ENCODE results near the gene UGT3A2. TPM values are rescaled to one million over a fixed set of nuclear protein-coding genes. Genes with fewer than 3 reads are reported as not detected.

UGT3A2 gene
- total RNA-seq, 1 donor from 2014 or later, result 0.86 TPM

GRCh38 chr5:36033047-36033446 is 33.6 kb downstream of the UGT3A2 start:
- Histone ChIP-seq H4K20me1 (ENCODE audit: insufficient read depth, low read length) (no peaks in the 10 kb centered on the region), H3K9me3 (ENCODE audit: insufficient read depth, low read depth, low read length) (no peaks in the 10 kb centered on the region), H3K4me3 (ENCODE audit: insufficient read depth, low read depth, low read length) (no peak overlapping the region), H3K27me3 (ENCODE audit: insufficient read depth, low read length) (no peaks in the 10 kb centered on the region), H3K27ac (ENCODE audit: low read depth, low read length) (no peak overlapping the region), H3K9ac (ENCODE audit: low read length) (no peak overlapping the region), H3K4me2 (ENCODE audit: low read length) (no peak overlapping the region), H3K36me3 (ENCODE audit: insufficient read depth, low read length) (no peaks in the 10 kb centered on the region), H3K79me2 (ENCODE audit: insufficient read depth, low read length) (no peaks in the 10 kb centered on the region), H3K4me1 (ENCODE audit: insufficient read depth, low read length) (no peaks in the 10 kb centered on the region), H2AFZ (ENCODE audit: low read depth, low read length) (no peak overlapping the region)
- no peaks in the 10 kb centered on the region for H3K4me1 Mint-ChIP-seq (ENCODE audit: low read depth, unreplicated experiment)
- H3K4me3 Mint-ChIP-seq (ENCODE audit: unreplicated experiment), result no peak overlapping the region
- FAIRE-seq (no peak), DNase-seq (ENCODE audit: low read depth) (no peak)
- H3K36me3 Mint-ChIP-seq (ENCODE audit: low read depth, unreplicated experiment), result no peaks in the 10 kb centered on the region
- TF ChIP-seq EZH2 (IDR thresholded peaks at IDR 0.05; ENCODE audit: insufficient read depth, low read length), result no peak
- no peak for TF ChIP-seq CTCF (IDR thresholded peaks at IDR 0.05; ENCODE audit: insufficient read depth, low read depth, low read length)
- peaks cover 4% of the 10 kb centered on the region for H3K27me3 Mint-ChIP-seq (ENCODE audit: low read depth, unreplicated experiment)
- peaks cover 5% of the 10 kb centered on the region for H3K9me3 Mint-ChIP-seq (ENCODE audit: unreplicated experiment)
- H3K27ac Mint-ChIP-seq (ENCODE audit: unreplicated experiment), result no peak overlapping the region

- no peak for FAIRE-seq
- Histone ChIP-seq H3K79me2 (ENCODE audit: insufficient read depth, low read length) (no peaks in the 10 kb centered on the region), H3K9ac (ENCODE audit: low read length) (no peak overlapping the region), H3K27ac (ENCODE audit: low read depth, low read length) (no peak overlapping the region), H4K20me1 (ENCODE audit: insufficient read depth, low read length) (no peaks in the 10 kb centered on the region), H3K4me2 (ENCODE audit: low read length) (no peak overlapping the region), H3K4me3 (ENCODE audit: insufficient read depth, low read depth, low read length) (no peak overlapping the region), H2AFZ (ENCODE audit: low read depth, low read length) (no peak overlapping the region), H3K36me3 (ENCODE audit: insufficient read depth, low read length) (no peaks in the 10 kb centered on the region), H3K9me3 (ENCODE audit: insufficient read depth, low read depth, low read length) (no peaks in the 10 kb centered on the region), H3K27me3 (ENCODE audit: insufficient read depth, low read length) (no peaks in the 10 kb centered on the region), H3K4me1 (ENCODE audit: insufficient read depth, low read length) (no peaks in the 10 kb centered on the region)
- no peaks in the 10 kb centered on the region for H3K4me1 Mint-ChIP-seq (ENCODE audit: low read depth, unreplicated experiment)
- H3K27ac Mint-ChIP-seq (ENCODE audit: unreplicated experiment), result no peak overlapping the region
- no peak overlapping the region for H3K4me3 Mint-ChIP-seq (ENCODE audit: unreplicated experiment)
- H3K9me3 Mint-ChIP-seq (ENCODE audit: unreplicated experiment), result peaks cover 5% of the 10 kb centered on the region
- no peaks in the 10 kb centered on the region for H3K36me3 Mint-ChIP-seq (ENCODE audit: low read depth, unreplicated experiment)
- no peak for DNase-seq (ENCODE audit: low read depth)
- TF ChIP-seq CTCF (IDR thresholded peaks at IDR 0.05; ENCODE audit: insufficient read depth, low read depth, low read length), result no peak
- no peak for TF ChIP-seq EZH2 (IDR thresholded peaks at IDR 0.05; ENCODE audit: insufficient read depth, low read length)
- peaks cover 4% of the 10 kb centered on the region for H3K27me3 Mint-ChIP-seq (ENCODE audit: low read depth, unreplicated experiment)
Measured at GRCh38 chr5:36031223-36031622, 35.5 kb downstream of the UGT3A2 start.

DNA sequence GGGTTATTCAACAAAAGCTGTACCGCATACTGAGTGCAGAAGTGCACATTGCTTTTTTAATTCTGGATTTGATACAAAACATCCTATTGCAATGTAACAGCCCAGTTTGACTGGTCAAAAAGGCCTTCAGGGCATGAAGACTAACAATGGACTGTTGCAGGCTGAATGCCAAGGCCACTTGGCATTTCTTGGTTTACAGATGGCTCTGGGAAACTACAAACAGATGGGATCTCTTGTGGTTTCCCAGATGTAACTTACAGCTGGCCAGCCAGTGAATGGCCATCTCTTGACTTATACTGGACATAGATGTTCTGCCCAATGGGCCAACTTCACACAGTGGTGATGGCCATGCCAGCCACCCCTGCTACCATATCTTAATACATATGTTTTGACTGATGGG is 36.8 kb downstream of the UGT3A2 start:
- H3K9me3 ChIP-seq (ENCODE audit: insufficient read depth, low read depth, low read length), result no peaks in the 10 kb centered on the region
- no peak overlapping the region for H3K4me2 ChIP-seq (ENCODE audit: low read length)
- H3K36me3 Mint-ChIP-seq (ENCODE audit: low read depth, unreplicated experiment), result no peaks in the 10 kb centered on the region
- no peak overlapping the region for H2AFZ ChIP-seq (ENCODE audit: low read depth, low read length)
- H3K9me3 Mint-ChIP-seq (ENCODE audit: unreplicated experiment), result peaks cover 5% of the 10 kb centered on the region
- no peak overlapping the region for H3K4me3 ChIP-seq (ENCODE audit: insufficient read depth, low read depth, low read length)
- no peak overlapping the region for H3K27ac Mint-ChIP-seq (ENCODE audit: unreplicated experiment)
- H4K20me1 ChIP-seq (ENCODE audit: insufficient read depth, low read length), result no peaks in the 10 kb centered on the region
- H3K27me3 Mint-ChIP-seq (ENCODE audit: low read depth, unreplicated experiment), result peaks cover 4% of the 10 kb centered on the region
- no peak overlapping the region for H3K27ac ChIP-seq (ENCODE audit: low read depth, low read length)
- no peaks in the 10 kb centered on the region for H3K36me3 ChIP-seq (ENCODE audit: insufficient read depth, low read length)
- H3K4me1 Mint-ChIP-seq (ENCODE audit: low read depth, unreplicated experiment), result no peaks in the 10 kb centered on the region
- no peaks in the 10 kb centered on the region for H3K79me2 ChIP-seq (ENCODE audit: insufficient read depth, low read length)
- H3K4me1 ChIP-seq (ENCODE audit: insufficient read depth, low read length), result no peaks in the 10 kb centered on the region
- H3K9ac ChIP-seq (ENCODE audit: low read length), result no peak overlapping the region
- DNase-seq (ENCODE audit: low read depth) (no peak), FAIRE-seq (no peak)
- no peaks in the 10 kb centered on the region for H3K27me3 ChIP-seq (ENCODE audit: insufficient read depth, low read length)
- H3K4me3 Mint-ChIP-seq (ENCODE audit: unreplicated experiment), result no peak overlapping the region
- no peak for TF ChIP-seq EZH2 (IDR thresholded peaks at IDR 0.05; ENCODE audit: insufficient read depth, low read length)
- TF ChIP-seq CTCF (IDR thresholded peaks at IDR 0.05; ENCODE audit: insufficient read depth, low read depth, low read length), result no peak
